Thoracic aorta (tissue), 2 donors: ENCODE measurements around the gene MICAL2. TPM values are rescaled to one million over a fixed set of nuclear protein-coding genes. Genes with fewer than 3 reads are reported as not detected.
A peak's percentile ranks its signal among the peaks of the same experiment; 100 is the strongest.

Source experiments
- ATAC-seq: fragments of 150-250 bp; one replicate; pipeline ENCODE4 v1.8.0; 2017; ENCODE audit warnings: low read depth; ENCODE audit not compliant: insufficient number of reproducible peaks, low FRiP score
- DNase-seq: peaks from one replicate; pipeline ENCODE4 v3.0.0-alpha.2; 2020; ENCODE audit warnings: low spot score
- H3K27ac ChIP-seq, 2 donors: fragments of 200-600 bp; sonication (generic); 1 replicate in 1 of 2; 2 replicates in 1 of 2; pipeline ENCODE4 v1.5.1; 2016; ENCODE audit warnings: mild to moderate bottlenecking in 2 of 2, moderate library complexity in 2 of 2
- H3K27me3 ChIP-seq: fragments of 200-600 bp; sonication (generic); replicated peaks from 2 replicates; pipeline ENCODE4 v1.6.0; 2016; ENCODE audit warnings: mild to moderate bottlenecking; ENCODE audit not compliant: insufficient read depth
- H3K36me3 ChIP-seq: fragments of 200-600 bp; sonication (generic); one replicate; pipeline ENCODE4 v1.5.1; 2016
- H3K4me1 ChIP-seq, 2 donors: fragments of 200-600 bp; sonication (generic); 1 replicate in 1 of 2; 2 replicates in 1 of 2; pipeline versions ENCODE4 v1.5.1 to v1.6.0; 2016; ENCODE audit warnings: low read depth in 2 of 2, mild to moderate bottlenecking in 1 of 2; ENCODE audit not compliant: control insufficient read depth in 1 of 2
- H3K4me3 ChIP-seq: fragments of 200-600 bp; sonication (generic); 2 replicates; pipeline ENCODE4 v1.5.1; 2016; ENCODE audit warnings: mild to moderate bottlenecking
- H3K9me3 ChIP-seq: fragments of 200-600 bp; sonication (generic); 2 replicates; pipeline ENCODE4 v1.5.1; 2016
- CTCF ChIP-seq: fragments of 200-600 bp; sonication (generic); IDR thresholded peaks from one replicate; pipeline ENCODE4 v1.5.1; 2019; ENCODE audit warnings: antibody characterized with exemption
- total RNA-seq, 2 donors: library from RNA; depleted of rRNA; stranded (reverse); fragments of >200 nt; gene quantifications; one replicate each; pipeline versions ENCODE4 v1.1.0 to v1.2.3, GENCODE V29; 2016

Gene MICAL2
- total RNA-seq, 2 donors from 2014 or later = 791 to 989 TPM

GRCh38 chr11:12089473-12089872, 20.9 kb upstream of the MICAL2 start:
- Histone ChIP-seq H3K4me3 (no peak overlapping the region), H3K27ac (peak overlapping the region; percentile 99), H3K27me3 (no peaks in the 10 kb centered on the region), H3K9me3 (no peaks in the 10 kb centered on the region), H3K36me3 (no peaks in the 10 kb centered on the region), H3K4me1 (peaks cover 52 to 87% of the 10 kb centered on the region in 2 donors)
- no peak for DNase-seq
- ATAC-seq = no peak
- no peak for TF ChIP-seq CTCF

- peak overlapping the region; percentile 99 for H3K27ac ChIP-seq
- no peaks in the 10 kb centered on the region for H3K9me3 ChIP-seq
- H3K36me3 ChIP-seq = no peaks in the 10 kb centered on the region
- ATAC-seq = no peak
- no peak overlapping the region for H3K4me3 ChIP-seq
- H3K4me1 ChIP-seq = peaks cover 51 to 81% of the 10 kb centered on the region in 2 donors
- no peaks in the 10 kb centered on the region for H3K27me3 ChIP-seq
- TF ChIP-seq CTCF = no peak
- DNase-seq = no peak
These were observed 20.3 kb upstream of the MICAL2 start for GRCh38 chr11:12090061-12090591.

- H3K27ac ChIP-seq = peak overlapping the region; percentile 99
- ATAC-seq (no peak), DNase-seq (no peak)
- H3K9me3 ChIP-seq = no peaks in the 10 kb centered on the region
- no peak for TF ChIP-seq CTCF
- no peaks in the 10 kb centered on the region for H3K36me3 ChIP-seq
- H3K4me3 ChIP-seq = no peak overlapping the region
- H3K27me3 ChIP-seq = no peaks in the 10 kb centered on the region
- H3K4me1 ChIP-seq = peaks cover 45 to 74% of the 10 kb centered on the region in 2 donors
These were observed 19.6 kb upstream of the MICAL2 start for GRCh38 chr11:12090761-12091258.

GRCh38 chr11:12091956-12092558, 18.3 kb upstream of the MICAL2 start:
- Histone ChIP-seq H3K36me3 (no peaks in the 10 kb centered on the region), H3K9me3 (no peaks in the 10 kb centered on the region), H3K4me3 (no peak overlapping the region), H3K27ac (peak overlapping the region; percentile 99), H3K27me3 (no peaks in the 10 kb centered on the region), H3K4me1 (peaks cover 37 to 62% of the 10 kb centered on the region in 2 donors)
- TF ChIP-seq CTCF = peak; percentile 52
- ATAC-seq = no peak
- no peak for DNase-seq

GRCh38 chr11:12092714-12093113, 17.7 kb upstream of the MICAL2 start:
- no peak for TF ChIP-seq CTCF
- Histone ChIP-seq H3K36me3 (no peaks in the 10 kb centered on the region), H3K27ac (peak overlapping the region; percentile 99), H3K4me3 (peak overlapping the region; percentile 17), H3K4me1 (peaks cover 36 to 56% of the 10 kb centered on the region in 2 donors), H3K9me3 (no peaks in the 10 kb centered on the region), H3K27me3 (no peaks in the 10 kb centered on the region)
- ATAC-seq (no peak), DNase-seq (no peak)
